SK-N-SH (cell line): Measurements from ENCODE around the gene GBP7. TPM values are rescaled to one million over a fixed set of nuclear protein-coding genes. Genes with fewer than 3 reads are reported as not detected.

Experiments
- CTCF ChIA-PET: fragments of 300-600, 350-600 bp; formaldehyde crosslinking; extraction: SDS; loops from one replicate; lab custom pipeline; 2021; lab: Yijun Ruan, JAX
- POLR2A ChIA-PET: fragments of 350-600 bp; sonication (Branson Sonifier 250); formaldehyde crosslinking; extraction: SDS; loops from one replicate; lab custom pipeline; 2020; ENCODE audit warnings: antibody characterized with exemption, inconsistent platforms; lab: Yijun Ruan, JAX
- DNase-seq: peaks from one replicate; pipeline ENCODE4 v3.0.0; 2012
- H2AFZ ChIP-seq: fragments of 200-600 bp; sonication (generic); 2 replicates; pipeline ENCODE4 v1.8.1; 2016; ENCODE audit warnings: antibody characterized with exemption, mild to moderate bottlenecking, low read depth
- H3F3A ChIP-seq: fragments of 200-600 bp; sonication (generic); replicated peaks from 2 replicates; pipeline ENCODE3; 2016; ENCODE audit warnings: antibody characterized with exemption, mild to moderate bottlenecking; ENCODE audit not compliant: insufficient read depth
- H3K27ac ChIP-seq, 2 experiments: fragments of 200-500 bp in 1 of 2; fragments of 200-600 bp in 1 of 2; sonication (Bioruptor generic) in 1 of 2; sonication (generic), shearing (Covaris generic) in 1 of 2; 2 replicates each; pipeline versions ENCODE4 v1.5.1 to v1.6.1; 2014 to 2016; ENCODE audit warnings: low read depth in 2 of 2, inconsistent platforms in 1 of 2, low read length in 1 of 2, mild to moderate bottlenecking in 1 of 2, mixed read lengths in 1 of 2
- H3K27me3 ChIP-seq: fragments of 200-600 bp; sonication (generic), shearing (Covaris generic); 2 replicates; pipeline ENCODE4 v1.6.1; 2016; ENCODE audit warnings: mixed run types; ENCODE audit not compliant: insufficient read depth
- H3K36me3 ChIP-seq, 2 experiments: fragments of 200-500 bp in 1 of 2; fragments of 200-600 bp in 1 of 2; sonication (Bioruptor generic) in 1 of 2; sonication (generic) in 1 of 2; replicated peaks in 1 of 2; 2 replicates each; pipeline versions ENCODE3 to v1.5.1; 2014 to 2016; ENCODE audit warnings: low read length in 1 of 2, mild to moderate bottlenecking in 1 of 2; ENCODE audit not compliant: insufficient read depth in 2 of 2, control insufficient read depth in 1 of 2
- H3K4me1 ChIP-seq, 2 experiments: fragments of 200-500 bp in 1 of 2; fragments of 200-600 bp in 1 of 2; sonication (Bioruptor generic) in 1 of 2; sonication (generic), shearing (Covaris generic) in 1 of 2; 2 replicates each; pipeline versions ENCODE4 v1.5.1 to v1.6.1; 2014 to 2016; ENCODE audit warnings: low read depth in 1 of 2, low read length in 1 of 2, mixed run types in 1 of 2; ENCODE audit not compliant: insufficient read depth in 2 of 2, control insufficient read depth in 1 of 2
- H3K4me2 ChIP-seq: fragments of 200-600 bp; sonication (generic), shearing (Covaris generic); 2 replicates; pipeline ENCODE4 v1.6.1; 2017; ENCODE audit warnings: mixed run types
- H3K4me3 ChIP-seq, 2 experiments: fragments of 200-500 bp in 1 of 2; fragments of 200-600 bp in 1 of 2; sonication (Bioruptor generic) in 1 of 2; sonication (generic), shearing (Covaris generic) in 1 of 2; 2 replicates each; pipeline versions ENCODE4 v1.5.1 to v1.8.1; 2014 to 2016; ENCODE audit warnings: low read depth in 2 of 2, inconsistent platforms in 1 of 2, low read length in 1 of 2, mild to moderate bottlenecking in 1 of 2, mixed read lengths in 1 of 2, moderate library complexity in 1 of 2
- H3K79me2 ChIP-seq: fragments of 200-600 bp; sonication (generic); 2 replicates; pipeline ENCODE4 v1.8.1; 2017; ENCODE audit warnings: mild to moderate bottlenecking; ENCODE audit not compliant: insufficient read depth
- H3K9ac ChIP-seq: fragments of 200-600 bp; sonication (generic); 2 replicates; pipeline ENCODE4 v1.6.1; 2017; ENCODE audit warnings: mixed run types
- H3K9me2 ChIP-seq: fragments of 200-600 bp; sonication (generic); 2 replicates; pipeline ENCODE4 v1.6.1; 2017; ENCODE audit warnings: mixed run types
- H3K9me3 ChIP-seq: fragments of 200-600 bp; sonication (generic); 2 replicates; pipeline ENCODE4 v1.6.1; 2017; ENCODE audit warnings: mixed run types, mild to moderate bottlenecking, moderate library complexity
- H4K20me1 ChIP-seq: fragments of 200-600 bp; sonication (generic); 2 replicates; pipeline ENCODE4 v1.6.1; 2017; ENCODE audit warnings: mild to moderate bottlenecking, mixed run types; ENCODE audit not compliant: insufficient read depth
- ELF1 ChIP-seq: IDR thresholded peaks from 2 replicates; pipeline ENCODE4 v1.4.0; 2012
- FOXM1 ChIP-seq: IDR thresholded peaks from 2 replicates; pipeline ENCODE4 v1.4.0; 2012; ENCODE audit warnings: low read depth, mild to moderate bottlenecking
- GATA2 ChIP-seq: sonication (generic); formaldehyde crosslinking; IDR thresholded peaks from 2 replicates; pipeline ENCODE4 v1.5.0; 2020; ENCODE audit warnings: mild to moderate bottlenecking, missing genetic modification reagents
- MEF2A ChIP-seq: IDR thresholded peaks from 2 replicates; pipeline ENCODE4 v1.4.0; 2012; ENCODE audit warnings: low read depth, borderline replicate concordance
- NRF1 ChIP-seq: IDR thresholded peaks from 2 replicates; pipeline ENCODE4 v1.6.1; 2012; ENCODE audit warnings: low read depth, mild to moderate bottlenecking, low read length
- RAD21 ChIP-seq: IDR thresholded peaks from 2 replicates; pipeline ENCODE4 v1.6.1; 2012; ENCODE audit warnings: mild to moderate bottlenecking, low read length
- REST ChIP-seq: IDR thresholded peaks from 2 replicates; pipeline ENCODE4 v1.6.1; 2012; ENCODE audit warnings: mild to moderate bottlenecking, low read depth, low read length, moderate library complexity
- RFX5 ChIP-seq: IDR thresholded peaks from 2 replicates; pipeline ENCODE4 v1.6.1; 2012; ENCODE audit warnings: mild to moderate bottlenecking, improper control_type of control experiment, low read length
- SMC3 ChIP-seq: IDR thresholded peaks from 2 replicates; pipeline ENCODE4 v1.6.1; 2012; ENCODE audit warnings: low read depth, low read length, improper control_type of control experiment
- TAF1 ChIP-seq: IDR thresholded peaks from 2 replicates; pipeline ENCODE4 v1.6.1; 2012; ENCODE audit warnings: low read depth, mild to moderate bottlenecking, low read length, moderate library complexity, borderline replicate concordance
- TEAD4 ChIP-seq: IDR thresholded peaks from 2 replicates; pipeline ENCODE4 v1.4.0; 2012; ENCODE audit warnings: mild to moderate bottlenecking, borderline replicate concordance; ENCODE audit not compliant: insufficient read depth
- WGBS: methylation state at CpG from one replicate; pipeline ENCODE4 v1.1.6; 2017; ENCODE audit warnings: low lambda C conversion rate; 5-methylcytosine and 5-hydroxymethylcytosine counted together
- polyA plus RNA-seq, 3 experiments: library from polyadenylated mRNA; depleted of rRNA; stranded (reverse); fragments of >200 nt; gene quantifications; 2 replicates each; pipeline ENCODE4 v1.2.3, GENCODE V29; 2012
- TF ChIP-seq, protein P1 (sequence below): IDR thresholded peaks from 2 replicates; pipeline ENCODE4 v1.4.0; 2012; ENCODE audit warnings: low read depth, borderline replicate concordance

Gene GBP7
- polyA plus RNA-seq, 1 of the 3 experiments (the other 2 are of a cell fraction), result not detected

GRCh38 chr1:89167590-89168230 lies 8.1 kb downstream of the GBP7 start:
- TF ChIP-seq MEF2A (no peak), TAF1 (no peak), NRF1 (no peak), FOXM1 (no peak), ELF1 (no peak), RAD21 (no peak), REST (no peak), SMC3 (no peak), RFX5 (no peak)
- TF ChIP-seq, protein P1, sequence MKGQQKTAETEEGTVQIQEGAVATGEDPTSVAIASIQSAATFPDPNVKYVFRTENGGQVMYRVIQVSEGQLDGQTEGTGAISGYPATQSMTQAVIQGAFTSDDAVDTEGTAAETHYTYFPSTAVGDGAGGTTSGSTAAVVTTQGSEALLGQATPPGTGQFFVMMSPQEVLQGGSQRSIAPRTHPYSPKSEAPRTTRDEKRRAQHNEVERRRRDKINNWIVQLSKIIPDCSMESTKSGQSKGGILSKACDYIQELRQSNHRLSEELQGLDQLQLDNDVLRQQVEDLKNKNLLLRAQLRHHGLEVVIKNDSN, result no peak
- POLR2A ChIA-PET, result no interaction called here
- no peak overlapping the region for H3K9ac ChIP-seq
- no peak for DNase-seq
- no peaks in the 10 kb centered on the region; a peak in 1 of 4 replicates for H3K4me1 ChIP-seq
- no peaks in the 10 kb centered on the region for H3K9me2 ChIP-seq
- H3K36me3 ChIP-seq, result no peaks in the 10 kb centered on the region
- no peak overlapping the region for H3K4me3 ChIP-seq
- H3K79me2 ChIP-seq, result no peaks in the 10 kb centered on the region
- H4K20me1 ChIP-seq, result no peaks in the 10 kb centered on the region
- no peaks in the 10 kb centered on the region for H3F3A ChIP-seq
- CTCF ChIA-PET, result no interaction called here
- H3K27ac ChIP-seq, result no peak overlapping the region
- H2AFZ ChIP-seq, result no peak overlapping the region
- WGBS, result 39% methylated on average over 2 of the region's 2 CpGs
- H3K9me3 ChIP-seq, result no peaks in the 10 kb centered on the region
- H3K4me2 ChIP-seq, result no peak overlapping the region
- H3K27me3 ChIP-seq, result no peaks in the 10 kb centered on the region

DNA sequence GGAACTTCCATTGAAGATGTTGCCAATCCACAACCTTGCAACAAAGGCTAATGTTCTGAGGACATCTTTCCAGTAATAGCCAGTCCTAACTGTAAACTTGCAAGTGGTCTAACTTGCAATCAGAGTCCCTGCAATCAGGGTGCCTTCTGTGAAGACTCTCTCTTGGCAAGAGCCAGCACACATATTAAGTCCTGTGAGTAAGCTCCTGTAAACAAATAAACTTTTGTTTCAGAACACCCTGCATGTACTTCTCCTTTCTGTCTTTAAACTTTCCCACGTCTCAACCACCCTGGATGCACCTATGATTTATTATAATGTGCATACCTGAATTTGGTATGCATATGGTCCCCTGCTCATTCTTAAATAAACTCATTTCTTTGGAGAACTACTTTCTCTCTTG lies 9.1 kb downstream of the GBP7 start:
- Histone ChIP-seq H3K9me2 (no peaks in the 10 kb centered on the region), H4K20me1 (no peaks in the 10 kb centered on the region), H3K4me1 (no peaks in the 10 kb centered on the region; a peak in 1 of 4 replicates), H3K27ac (no peak overlapping the region), H3K9ac (no peak overlapping the region), H3K4me3 (no peak overlapping the region), H2AFZ (no peak overlapping the region), H3K9me3 (no peaks in the 10 kb centered on the region), H3K27me3 (no peaks in the 10 kb centered on the region), H3K79me2 (no peaks in the 10 kb centered on the region), H3K36me3 (no peaks in the 10 kb centered on the region), H3F3A (no peaks in the 10 kb centered on the region), H3K4me2 (no peak overlapping the region)
- POLR2A ChIA-PET, result no interaction called here
- CTCF ChIA-PET, result no interaction called here
- DNase-seq, result no peak
- 46% methylated on average over 1 of the region's 1 CpG for WGBS
- no peak for TF ChIP-seq TEAD4
- no peak for TF ChIP-seq NRF1
- no peak for TF ChIP-seq TAF1
- TF ChIP-seq GATA2, result no peak
